Kidney (tissue), 14 donors: ENCODE results near the gene STX10. TPM values are rescaled to one million over a fixed set of nuclear protein-coding genes. Genes with fewer than 3 reads are reported as not detected.

Experiments used
- DNase-seq, 5 donors: peaks; one replicate each; pipeline ENCODE4 v3.0.0-alpha.2; 2013 to 2020
- FAIRE-seq: peaks from 2 replicates; lab custom pipeline; 2012; peaks lifted over from hg19 to GRCh38; lab: Jason Lieb, UNC
- H3K27ac ChIP-seq, 2 donors: one replicate each; pipeline ENCODE4 v1.7.0; 2013; ENCODE audit warnings: low read depth in 2 of 2, low read length in 2 of 2, inconsistent platforms in 1 of 2
- H3K27me3 ChIP-seq: one replicate; pipeline ENCODE4 v1.7.1; 2013; ENCODE audit warnings: low read length, inconsistent platforms; ENCODE audit not compliant: control insufficient read depth, insufficient read depth
- H3K36me3 ChIP-seq, 3 donors: one replicate each; pipeline versions ENCODE4 v1.7.0 to v1.7.1; 2013; ENCODE audit warnings: low read length in 3 of 3, control low read depth in 1 of 3, inconsistent platforms in 1 of 3; ENCODE audit not compliant: insufficient read depth in 3 of 3, control insufficient read depth in 2 of 3
- H3K4me1 ChIP-seq, 3 donors: one replicate each; pipeline versions ENCODE4 v1.7.0 to v1.7.1; 2013; ENCODE audit warnings: low read length in 3 of 3, inconsistent platforms in 1 of 3, low read depth in 1 of 3; ENCODE audit not compliant: control insufficient read depth in 2 of 3, insufficient read depth in 2 of 3
- H3K4me3 ChIP-seq, 3 donors: one replicate each; pipeline versions ENCODE4 v1.7.0 to v1.8.1; 2013; ENCODE audit warnings: low read length in 3 of 3, control low read depth in 1 of 3, inconsistent platforms in 1 of 3
- H3K9ac ChIP-seq, 3 donors: one replicate each; pipeline versions ENCODE4 v1.7.0 to v1.7.1; 2013; ENCODE audit warnings: low read length in 3 of 3, control low read depth in 1 of 3, inconsistent platforms in 1 of 3
- H3K9me3 ChIP-seq, 3 donors: one replicate each; pipeline versions ENCODE4 v1.7.0 to v1.7.1; 2013; ENCODE audit warnings: low read length in 3 of 3, control low read depth in 1 of 3, inconsistent platforms in 1 of 3; ENCODE audit not compliant: control insufficient read depth in 2 of 3, insufficient read depth in 1 of 3
- intact Hi-C: fragments of 100-400 bp; cut with DNase I; formaldehyde crosslinking; loops from one replicate; pipeline ENCODE4 v1.11.1; 2022
- polyA plus RNA-seq: library from polyadenylated mRNA; stranded (reverse); fragments of 350-450 nt; fragmentation: Illumina TruSeq; extraction: RNeasy Lipid Tissue Mini Kit (QIAGEN cat#74804); gene quantifications from one replicate; pipeline ENCODE4 v1.2.3, GENCODE V29; 2014; ENCODE audit warnings: low read depth, low replicate concordance; ENCODE audit not compliant: insufficient read depth
- total RNA-seq: library from RNA; stranded (reverse); fragmentation: NEBNext Ultra II Directional; extraction: Animal tissue kit (Norgen Biotek cat#: 25700); gene quantifications from one replicate; pipeline ENCODE4 v1.2.1, GENCODE V29; 2021
- TF ChIP-seq, protein P1 (sequence below): IDR thresholded peaks from 3 replicates; pipeline ENCODE4 v1.5.1; 2012; ENCODE audit warnings: mild to moderate bottlenecking, moderate library complexity, borderline replicate concordance; ENCODE audit not compliant: insufficient read depth; ENCODE audit errors: extremely low read depth
- donor health status: control.
- donor health status: control.
- donor health status: control.
- donor health status: control.
- donor health status: control.
- donor health status: DM: yes; HTN: yes; CAD: no.
- donor health status: Normal renal cell carcinoma (clear cell type).

STX10 gene
- total and polyA plus RNA-seq, 2 donors from 2014 or later: 39.5 to 52.9 TPM

GRCh38 chr19:13095934-13096927 is 53.9 kb downstream of the STX10 start:
- H3K9ac ChIP-seq: peak overlapping the region in 1 of 3 donors; percentile 19
- TF ChIP-seq, protein P1, sequence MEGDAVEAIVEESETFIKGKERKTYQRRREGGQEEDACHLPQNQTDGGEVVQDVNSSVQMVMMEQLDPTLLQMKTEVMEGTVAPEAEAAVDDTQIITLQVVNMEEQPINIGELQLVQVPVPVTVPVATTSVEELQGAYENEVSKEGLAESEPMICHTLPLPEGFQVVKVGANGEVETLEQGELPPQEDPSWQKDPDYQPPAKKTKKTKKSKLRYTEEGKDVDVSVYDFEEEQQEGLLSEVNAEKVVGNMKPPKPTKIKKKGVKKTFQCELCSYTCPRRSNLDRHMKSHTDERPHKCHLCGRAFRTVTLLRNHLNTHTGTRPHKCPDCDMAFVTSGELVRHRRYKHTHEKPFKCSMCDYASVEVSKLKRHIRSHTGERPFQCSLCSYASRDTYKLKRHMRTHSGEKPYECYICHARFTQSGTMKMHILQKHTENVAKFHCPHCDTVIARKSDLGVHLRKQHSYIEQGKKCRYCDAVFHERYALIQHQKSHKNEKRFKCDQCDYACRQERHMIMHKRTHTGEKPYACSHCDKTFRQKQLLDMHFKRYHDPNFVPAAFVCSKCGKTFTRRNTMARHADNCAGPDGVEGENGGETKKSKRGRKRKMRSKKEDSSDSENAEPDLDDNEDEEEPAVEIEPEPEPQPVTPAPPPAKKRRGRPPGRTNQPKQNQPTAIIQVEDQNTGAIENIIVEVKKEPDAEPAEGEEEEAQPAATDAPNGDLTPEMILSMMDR: no peak
- H3K27me3 ChIP-seq: peaks cover 14% of the 10 kb centered on the region
- intact Hi-C loops: loop anchor here (5.0 kb wide), 1 partner anchor 119 kb away; no protein-coding TSS in a partner anchor
- peaks cover 0 to 29% (median 10%) of the 10 kb centered on the region in 3 donors for H3K4me1 ChIP-seq
- H3K36me3 ChIP-seq: no peaks in the 10 kb centered on the region
- DNase-seq: peak in 1 of 5 donors; percentile 70
- FAIRE-seq: no peak
- peak overlapping the region in 2 of 3 donors; percentile 45 to 57 for H3K4me3 ChIP-seq
- no peaks in the 10 kb centered on the region for H3K9me3 ChIP-seq
- peak overlapping the region; percentile 22 to 28 for H3K27ac ChIP-seq

GRCh38 chr19:13095393-13095784 is 54.8 kb downstream of the STX10 start:
- H3K4me3 ChIP-seq: peak overlapping the region in 1 of 3 donors; percentile 57
- no peak overlapping the region for H3K27ac ChIP-seq
- H3K4me1 ChIP-seq: peaks cover 0 to 30% (median 16%) of the 10 kb centered on the region in 3 donors
- TF ChIP-seq, protein P1: no peak
- peaks cover 14% of the 10 kb centered on the region for H3K27me3 ChIP-seq
- FAIRE-seq: no peak
- intact Hi-C loops: loop anchor here (5.0 kb wide), 1 partner anchor 118 kb away; no protein-coding TSS in a partner anchor
- peak in 1 of 5 donors; percentile 84 for DNase-seq
- H3K9ac ChIP-seq: no peak overlapping the region
- no peaks in the 10 kb centered on the region for H3K9me3 ChIP-seq
- no peaks in the 10 kb centered on the region for H3K36me3 ChIP-seq

- Histone ChIP-seq H3K27ac (peak overlapping the region in 1 of 2 donors; percentile 28), H3K4me1 (peaks cover 0 to 28% (median 18%) of the 10 kb centered on the region in 3 donors), H3K9ac (no peak overlapping the region), H3K36me3 (no peaks in the 10 kb centered on the region), H3K27me3 (peaks cover 11% of the 10 kb centered on the region), H3K4me3 (peak overlapping the region in 1 of 3 donors; percentile 57), H3K9me3 (no peaks in the 10 kb centered on the region)
- intact Hi-C loops: loop anchor here (5.0 kb wide), 1 partner anchor 118 kb away; no protein-coding TSS in a partner anchor
- TF ChIP-seq, protein P1: no peak
- no peak for FAIRE-seq
- peak in 1 of 5 donors; percentile 72 for DNase-seq
These were observed 55.3 kb downstream of the STX10 start for GRCh38 chr19:13094771-13095392.
